ENCODE results near the gene BOLA3.

- TF ChIP-seq TRIM28 (IDR thresholded peaks at IDR 0.05; ENCODE audit: borderline replicate concordance, low read length) (no peak), ZNF114 (tag by site-specific recombination; IDR thresholded peaks at IDR 0.05) (no peak), ZNF510 (tag by site-specific recombination; IDR thresholded peaks at IDR 0.05; ENCODE audit: insufficient replicate concordance) (no peak)
Observed at GRCh38 chr2:74097574-74097973, 50.1 kb downstream of the BOLA3 start.
